ENCODE measurements around the gene SLC16A4. TPM values are rescaled to one million over a fixed set of nuclear protein-coding genes. Genes with fewer than 3 reads are reported as not detected.

The SLC16A4 gene
- total and polyA plus RNA-seq, 3 donors from 2014 or later: 5.8 to 17.4 (median 8.2) TPM

GRCh38 chr1:110324667-110325066 is 66.2 kb downstream of the SLC16A4 start:
- H3K27ac ChIP-seq: no peak overlapping the region
- intact Hi-C loops (cut with DNase I; ENCODE audit: low total_unique reads): no loop called here
- no peaks in the 10 kb centered on the region for H3K4me1 ChIP-seq
- H3K4me3 ChIP-seq: no peak overlapping the region
- no peak for TF ChIP-seq POLR2A (IDR thresholded peaks at IDR 0.05)
- H3K27me3 ChIP-seq: no peaks in the 10 kb centered on the region
- WGBS, 2 donors: 79 to 91% methylated on average over 1 of the region's 1 CpG
- no peaks in the 10 kb centered on the region for H3K36me3 ChIP-seq (ENCODE audit: low read depth, missing control alignments)
- no peaks in the 10 kb centered on the region for H3K9me3 ChIP-seq
- DNase-seq: no peak

GRCh38 chr1:110321846-110322245 is 69.0 kb downstream of the SLC16A4 start:
- no peak for DNase-seq
- Histone ChIP-seq H3K27me3 (no peaks in the 10 kb centered on the region), H3K4me1 (no peaks in the 10 kb centered on the region), H3K36me3 (ENCODE audit: low read depth, missing control alignments) (no peaks in the 10 kb centered on the region), H3K4me3 (no peak overlapping the region), H3K27ac (no peak overlapping the region), H3K9me3 (no peaks in the 10 kb centered on the region)
- 83 to 86% methylated on average over 4 of the region's 4 CpGs for WGBS, 2 donors
- TF ChIP-seq POLR2A (IDR thresholded peaks at IDR 0.05): no peak
- TF ChIP-seq, protein P1, sequence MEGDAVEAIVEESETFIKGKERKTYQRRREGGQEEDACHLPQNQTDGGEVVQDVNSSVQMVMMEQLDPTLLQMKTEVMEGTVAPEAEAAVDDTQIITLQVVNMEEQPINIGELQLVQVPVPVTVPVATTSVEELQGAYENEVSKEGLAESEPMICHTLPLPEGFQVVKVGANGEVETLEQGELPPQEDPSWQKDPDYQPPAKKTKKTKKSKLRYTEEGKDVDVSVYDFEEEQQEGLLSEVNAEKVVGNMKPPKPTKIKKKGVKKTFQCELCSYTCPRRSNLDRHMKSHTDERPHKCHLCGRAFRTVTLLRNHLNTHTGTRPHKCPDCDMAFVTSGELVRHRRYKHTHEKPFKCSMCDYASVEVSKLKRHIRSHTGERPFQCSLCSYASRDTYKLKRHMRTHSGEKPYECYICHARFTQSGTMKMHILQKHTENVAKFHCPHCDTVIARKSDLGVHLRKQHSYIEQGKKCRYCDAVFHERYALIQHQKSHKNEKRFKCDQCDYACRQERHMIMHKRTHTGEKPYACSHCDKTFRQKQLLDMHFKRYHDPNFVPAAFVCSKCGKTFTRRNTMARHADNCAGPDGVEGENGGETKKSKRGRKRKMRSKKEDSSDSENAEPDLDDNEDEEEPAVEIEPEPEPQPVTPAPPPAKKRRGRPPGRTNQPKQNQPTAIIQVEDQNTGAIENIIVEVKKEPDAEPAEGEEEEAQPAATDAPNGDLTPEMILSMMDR (IDR thresholded peaks at IDR 0.05): no peak
- intact Hi-C loops (cut with DNase I; ENCODE audit: low total_unique reads): no loop called here

DNA sequence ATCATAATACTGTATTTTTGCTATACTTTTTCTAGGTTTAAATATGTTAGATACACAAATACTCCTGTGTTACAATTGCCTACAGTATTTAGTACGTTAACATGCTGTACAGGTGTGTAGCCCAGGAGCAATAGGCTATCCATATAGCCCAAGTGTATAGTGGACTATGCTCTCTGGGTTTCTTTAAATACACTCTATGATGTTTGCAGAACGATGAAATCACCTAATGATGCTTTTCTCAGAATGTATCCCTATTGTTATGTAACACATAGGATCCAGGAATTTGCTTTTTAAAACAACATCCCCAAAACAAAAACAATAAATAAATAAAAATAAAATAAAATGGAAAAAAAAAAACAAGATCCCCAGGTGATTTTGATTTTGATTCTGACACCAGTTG is 69.8 kb downstream of the SLC16A4 start:
- no peak for DNase-seq
- Histone ChIP-seq H3K4me3 (no peak overlapping the region), H3K27ac (no peak overlapping the region), H3K9me3 (no peaks in the 10 kb centered on the region), H3K36me3 (ENCODE audit: low read depth, missing control alignments) (no peaks in the 10 kb centered on the region), H3K27me3 (no peaks in the 10 kb centered on the region), H3K4me1 (no peaks in the 10 kb centered on the region)
- intact Hi-C loops (cut with DNase I; ENCODE audit: low total_unique reads): no loop called here
- TF ChIP-seq POLR2A (IDR thresholded peaks at IDR 0.05): no peak
- TF ChIP-seq, protein P1 (IDR thresholded peaks at IDR 0.05): no peak
- 91 to 95% methylated on average over 2 of the region's 2 CpGs for WGBS, 2 donors

DNA sequence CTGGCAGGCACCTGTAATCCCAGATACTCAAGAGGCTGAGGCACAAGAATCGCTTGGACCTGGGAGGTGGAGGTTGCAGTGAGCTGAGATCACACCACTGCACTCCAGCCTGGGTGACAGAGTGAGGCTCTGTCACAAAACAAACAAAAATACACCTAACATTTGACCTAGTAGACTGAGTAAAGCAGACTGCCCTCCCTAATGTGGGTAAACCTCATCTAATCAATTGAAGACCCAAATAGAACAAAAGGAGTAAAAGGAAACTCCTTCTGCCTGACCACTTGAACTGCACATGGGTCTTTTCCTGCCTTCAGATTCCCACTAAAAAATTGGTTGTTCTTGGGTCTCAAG is 70.7 kb downstream of the SLC16A4 start:
- no peaks in the 10 kb centered on the region for H3K27me3 ChIP-seq
- intact Hi-C loops (cut with DNase I; ENCODE audit: low total_unique reads): no loop called here

DNA sequence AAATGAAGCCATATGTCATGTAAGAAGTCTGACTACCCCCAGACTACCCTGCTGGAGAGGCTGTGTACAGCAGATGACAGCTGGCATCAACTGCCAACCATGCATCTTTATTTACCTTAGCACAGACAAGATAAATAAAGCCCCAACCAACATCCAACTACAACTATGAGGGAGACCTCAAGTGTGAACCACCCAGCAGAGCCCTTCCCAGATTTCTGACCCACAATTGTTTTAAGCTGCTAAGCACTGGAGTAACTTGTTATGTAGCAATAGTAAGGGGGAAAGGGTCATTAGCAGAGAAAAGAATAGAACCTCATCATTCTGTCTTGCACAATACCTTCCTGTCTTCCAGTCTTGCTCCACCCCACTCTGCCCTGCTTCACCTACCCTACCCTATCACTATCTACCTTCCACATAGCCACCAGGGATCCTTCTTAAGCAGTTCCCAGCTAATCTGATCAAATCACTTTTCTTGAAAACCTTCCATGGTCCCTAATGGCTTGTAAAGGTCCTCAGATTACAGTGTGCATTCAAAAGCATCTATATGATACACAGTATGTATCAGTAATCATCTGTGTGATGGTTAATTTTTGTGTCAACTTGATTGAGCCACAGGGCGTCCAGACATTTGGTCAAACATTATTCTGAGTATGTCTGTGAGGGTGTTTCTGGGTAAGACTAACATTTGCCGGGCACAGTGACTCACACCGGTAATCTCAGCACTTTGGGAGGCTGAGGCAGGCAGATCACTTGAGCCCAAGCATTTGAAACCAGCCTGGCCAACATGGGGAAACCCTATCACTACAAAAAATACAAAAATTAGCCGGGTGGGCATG is 71.3 kb downstream of the SLC16A4 start:
- Histone ChIP-seq H3K9me3 (no peaks in the 10 kb centered on the region), H3K27ac (no peak overlapping the region), H3K36me3 (ENCODE audit: low read depth, missing control alignments) (no peaks in the 10 kb centered on the region), H3K4me1 (no peaks in the 10 kb centered on the region), H3K4me3 (no peak overlapping the region), H3K27me3 (no peaks in the 10 kb centered on the region)
- no peak for DNase-seq
- 91 to 94% methylated on average over 4 of the region's 4 CpGs for WGBS, 2 donors
- intact Hi-C loops (cut with DNase I; ENCODE audit: low total_unique reads): no loop called here
- TF ChIP-seq, protein P1 (IDR thresholded peaks at IDR 0.05): no peak
- no peak for TF ChIP-seq POLR2A (IDR thresholded peaks at IDR 0.05)

More for the DNA sequence above, 70.7 kb downstream of the SLC16A4 start:
- H3K4me3 ChIP-seq: no peak overlapping the region
- H3K4me1 ChIP-seq: no peaks in the 10 kb centered on the region
- H3K27ac ChIP-seq: no peak overlapping the region
- no peaks in the 10 kb centered on the region for H3K36me3 ChIP-seq (ENCODE audit: low read depth, missing control alignments)
- TF ChIP-seq POLR2A (IDR thresholded peaks at IDR 0.05): no peak
- TF ChIP-seq, protein P1 (IDR thresholded peaks at IDR 0.05): no peak
- H3K9me3 ChIP-seq: no peaks in the 10 kb centered on the region
- no peak for DNase-seq
- 86 to 100% methylated on average over 1 of the region's 1 CpG for WGBS, 2 donors

Data from testis (tissue), 3 donors.